ENCODE measurements around the gene POTEG.
"Not testable (repeated sequence)": the region's sequence is repeated elsewhere in the genome, so short reads cannot be mapped to it uniquely, and the experiment has no call there.

DNA sequence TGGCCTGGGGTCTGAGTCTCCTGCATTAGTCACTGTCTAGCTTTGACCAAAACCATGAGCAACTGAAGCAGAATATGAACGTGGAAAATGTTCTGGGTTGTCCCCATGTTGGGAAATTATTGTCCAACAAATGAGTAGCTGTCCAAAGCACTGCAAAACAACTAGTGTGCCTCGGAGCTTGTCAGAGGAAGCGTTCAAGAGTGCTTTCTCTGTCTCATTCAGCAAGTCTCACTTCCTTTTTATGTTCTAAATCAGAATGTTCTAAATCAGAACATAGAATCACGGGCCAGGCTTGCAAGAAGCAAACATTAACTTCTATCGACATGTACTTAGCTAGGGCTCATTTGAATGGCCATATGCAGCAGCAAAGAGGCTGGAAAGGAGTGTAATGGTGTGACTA lies 5.1 kb upstream of the POTEG start:
- TF ChIP-seq POLR2A, POLR2AphosphoS5, TAF1 (IDR thresholded peaks at IDR 0.05; ENCODE audit: low read depth, low read length): not testable (repeated sequence)
